ENCODE data around the gene SPARCL1. TPM values are rescaled to one million over a fixed set of nuclear protein-coding genes. Genes with fewer than 3 reads are reported as not detected.
A peak's percentile ranks its signal among the peaks of the same experiment; 100 is the strongest.
"Not testable (repeated sequence)": the region's sequence is repeated elsewhere in the genome, so short reads cannot be mapped to it uniquely, and the experiment has no call there.

The SPARCL1 gene, protein sequence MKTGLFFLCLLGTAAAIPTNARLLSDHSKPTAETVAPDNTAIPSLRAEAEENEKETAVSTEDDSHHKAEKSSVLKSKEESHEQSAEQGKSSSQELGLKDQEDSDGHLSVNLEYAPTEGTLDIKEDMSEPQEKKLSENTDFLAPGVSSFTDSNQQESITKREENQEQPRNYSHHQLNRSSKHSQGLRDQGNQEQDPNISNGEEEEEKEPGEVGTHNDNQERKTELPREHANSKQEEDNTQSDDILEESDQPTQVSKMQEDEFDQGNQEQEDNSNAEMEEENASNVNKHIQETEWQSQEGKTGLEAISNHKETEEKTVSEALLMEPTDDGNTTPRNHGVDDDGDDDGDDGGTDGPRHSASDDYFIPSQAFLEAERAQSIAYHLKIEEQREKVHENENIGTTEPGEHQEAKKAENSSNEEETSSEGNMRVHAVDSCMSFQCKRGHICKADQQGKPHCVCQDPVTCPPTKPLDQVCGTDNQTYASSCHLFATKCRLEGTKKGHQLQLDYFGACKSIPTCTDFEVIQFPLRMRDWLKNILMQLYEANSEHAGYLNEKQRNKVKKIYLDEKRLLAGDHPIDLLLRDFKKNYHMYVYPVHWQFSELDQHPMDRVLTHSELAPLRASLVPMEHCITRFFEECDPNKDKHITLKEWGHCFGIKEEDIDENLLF
- 100 to 1,000 TPM; 191 to 405 (median 309) TPM for polyA plus RNA-seq (ENCODE audit: insufficient read length in 10 of 10)
- long read RNA-seq, donor 1, transcript SPARCL1-201 (11 exons, 2,906 nt): major isoform, 25 of 193 reads
- long read RNA-seq, donor 1, partial matches to known transcripts: 164 of 193 reads
- long read RNA-seq, donor 1, other reads (novel, unspliced or antisense): 0 of 193 reads
- long read RNA-seq, donor 2, transcript SPARCL1-201 (11 exons, 2,906 nt): major isoform, 15 of 219 reads
- long read RNA-seq, donor 2, partial matches to known transcripts: 202 of 219 reads
- long read RNA-seq, donor 2, other reads (novel, unspliced or antisense): 0 of 219 reads
- long read RNA-seq, donor 3: 0 reads
- long read RNA-seq, donor 4, transcript SPARCL1-201 (11 exons, 2,906 nt): major isoform, 23 of 178 reads
- long read RNA-seq, donor 4, partial matches to known transcripts: 155 of 178 reads
- long read RNA-seq, donor 4, other reads (novel, unspliced or antisense): 0 of 178 reads
- long read RNA-seq, donor 5, transcript SPARCL1-201 (11 exons, 2,906 nt): major isoform, 11 of 277 reads
- long read RNA-seq, donor 5, partial matches to known transcripts: 261 of 277 reads
- long read RNA-seq, donor 5, other reads (novel, unspliced or antisense): 0 of 277 reads
- long read RNA-seq, donor 6, transcript SPARCL1-201 (11 exons, 2,906 nt): major isoform, 42 of 386 reads
- long read RNA-seq, donor 6, partial matches to known transcripts: 341 of 386 reads
- long read RNA-seq, donor 6, other reads (novel, unspliced or antisense): 0 of 386 reads
- long read RNA-seq, donor 7, transcript SPARCL1-201 (11 exons, 2,906 nt): major isoform, 31 of 181 reads
- long read RNA-seq, donor 7, partial matches to known transcripts: 150 of 181 reads
- long read RNA-seq, donor 7, other reads (novel, unspliced or antisense): 0 of 181 reads
- long read RNA-seq, donor 8, transcript SPARCL1-201 (11 exons, 2,906 nt): major isoform, 10 of 259 reads
- long read RNA-seq, donor 8, partial matches to known transcripts: 247 of 259 reads
- long read RNA-seq, donor 8, other reads (novel, unspliced or antisense): 0 of 259 reads
- long read RNA-seq, donor 9, partial matches to known transcripts: 18 of 19 reads
- long read RNA-seq, donor 9, other reads (novel, unspliced or antisense): 0 of 19 reads

DNA sequence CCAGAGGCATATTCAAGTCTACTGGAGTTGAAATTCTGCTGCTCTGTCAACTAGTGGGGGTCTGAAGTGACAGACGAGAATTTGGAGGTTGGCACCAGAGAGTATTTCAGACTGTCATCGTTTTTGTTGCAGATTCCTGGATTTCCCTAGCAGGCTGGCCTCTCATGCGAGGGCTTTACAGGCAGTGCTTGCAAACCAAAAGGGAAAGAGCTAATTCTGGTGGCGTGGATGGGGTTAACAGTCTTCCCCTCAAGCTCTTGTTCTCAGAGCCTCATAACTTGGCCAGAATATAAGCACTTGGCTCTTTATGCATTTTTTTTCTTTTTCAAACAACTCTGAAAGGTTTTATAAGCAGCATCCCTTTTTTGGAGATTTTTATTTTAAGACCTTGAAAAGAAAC lies at the start of gene SPARCL1:
Gene SPARCL1 (minus strand): TSS at position 190 of the 400 bp plus-strand sequence. CDS start 29,802 bp downstream, outside the sequence.
- DNase-seq: peak; percentile 81 to 96 (median 89)

- no peak for DNase-seq
Observed at GRCh38 chr4:87575983-87576382, 46.8 kb upstream of the SPARCL1 start.

DNA sequence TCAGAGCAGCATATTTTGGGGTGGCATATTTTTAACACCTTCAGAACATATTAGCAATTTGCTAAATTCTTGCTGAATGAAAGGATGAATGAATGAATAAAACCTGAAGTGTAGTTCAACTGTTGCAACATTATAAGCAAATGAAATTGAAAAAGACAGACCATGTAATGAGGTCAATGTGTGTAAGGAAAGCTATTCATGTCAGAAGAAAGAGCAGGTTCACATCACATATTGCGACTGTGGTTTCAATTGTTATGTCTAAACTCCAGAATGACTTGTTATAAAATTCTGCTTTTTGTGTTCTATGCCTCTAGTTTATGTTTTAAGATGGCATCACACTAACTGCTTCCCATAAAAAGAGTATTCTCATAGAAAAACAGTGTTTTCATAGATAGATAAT lies 46.2 kb upstream of the SPARCL1 start:
- no peak for DNase-seq

DNA sequence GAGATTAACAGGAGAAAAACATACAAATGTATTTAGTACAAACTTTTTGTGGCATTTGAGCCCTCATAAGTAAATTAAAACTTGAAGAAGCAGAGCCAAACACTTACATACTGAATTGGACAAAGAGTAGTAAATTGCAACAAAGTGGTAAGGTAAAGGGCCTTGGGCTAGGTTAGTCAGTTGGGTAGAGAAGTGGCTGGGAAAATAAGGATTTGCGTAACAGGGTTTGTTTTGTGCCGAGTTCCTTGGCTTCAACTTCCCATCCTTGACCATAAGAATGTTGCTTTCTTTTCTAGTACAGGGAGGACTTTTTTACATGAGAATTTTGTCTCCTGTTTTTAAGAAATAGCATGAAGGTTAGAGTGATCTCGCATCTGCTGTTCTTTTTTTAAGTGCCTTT lies 45.8 kb upstream of the SPARCL1 start:
- DNase-seq: no peak

DNA sequence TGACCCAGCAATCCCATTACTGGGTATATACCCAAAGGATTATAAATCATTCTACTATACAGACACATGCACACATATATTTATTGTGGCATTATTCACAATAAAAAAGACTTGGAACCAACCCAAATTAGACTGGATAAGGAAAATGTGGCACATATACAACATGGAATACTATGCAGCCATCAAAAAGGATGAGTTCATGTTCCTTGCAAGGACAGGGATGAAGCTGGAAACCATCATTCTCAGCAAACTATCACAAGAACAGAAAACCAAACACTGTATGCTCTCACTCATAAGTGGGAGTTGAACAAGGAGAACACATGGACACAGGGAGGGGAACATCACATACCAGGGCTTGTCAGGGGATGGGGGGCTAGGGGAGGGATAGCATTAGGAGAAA lies 45.2 kb upstream of the SPARCL1 start:
- not testable (repeated sequence) for DNase-seq

DNA sequence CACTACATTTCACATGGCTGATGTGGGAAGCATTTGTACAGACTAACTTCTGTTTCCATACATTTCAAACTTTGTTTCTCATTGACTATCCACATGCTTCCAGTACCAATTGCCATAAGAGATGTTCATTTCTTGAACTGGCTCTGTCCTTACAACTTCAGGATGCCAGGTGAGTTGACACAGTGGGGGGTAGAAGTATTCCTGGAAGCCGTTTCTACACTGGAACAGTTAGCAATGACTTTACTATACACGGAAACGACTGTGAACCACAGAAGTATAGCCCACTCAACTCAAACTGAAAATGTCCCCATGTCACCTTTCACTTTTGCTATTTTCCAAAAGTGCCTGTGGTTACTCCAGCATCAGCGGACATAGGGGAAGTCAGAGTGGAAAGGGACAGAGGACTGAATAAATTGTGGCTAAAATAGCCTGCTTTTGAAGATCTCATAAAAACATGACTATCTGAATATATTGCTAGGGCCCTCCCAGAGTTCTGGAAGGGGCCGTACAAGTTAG lies 41.2 kb upstream of the SPARCL1 start:
- no peak for DNase-seq

- DNase-seq: no peak
Observed at GRCh38 chr4:87567191-87567590, 38.0 kb upstream of the SPARCL1 start.

DNA sequence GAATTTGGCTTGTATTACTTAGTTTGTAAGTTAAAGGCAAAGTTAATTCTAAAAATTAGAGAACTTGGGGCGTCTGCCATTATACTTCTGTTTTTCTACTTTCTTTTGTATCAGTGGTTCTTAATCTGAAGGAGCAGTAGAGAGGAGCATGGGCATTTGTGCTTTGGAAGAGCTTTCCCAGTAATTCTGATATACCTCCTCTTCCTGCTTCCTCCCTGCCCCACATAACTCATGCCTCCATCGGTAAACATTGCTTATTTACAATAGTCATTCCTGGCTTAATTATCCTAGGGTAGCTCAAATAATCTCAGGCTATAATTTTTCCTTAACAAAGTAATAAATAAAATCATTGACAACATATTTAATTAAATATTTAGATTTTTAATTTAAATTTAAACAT lies 37.1 kb upstream of the SPARCL1 start:
- no peak for DNase-seq

DNA sequence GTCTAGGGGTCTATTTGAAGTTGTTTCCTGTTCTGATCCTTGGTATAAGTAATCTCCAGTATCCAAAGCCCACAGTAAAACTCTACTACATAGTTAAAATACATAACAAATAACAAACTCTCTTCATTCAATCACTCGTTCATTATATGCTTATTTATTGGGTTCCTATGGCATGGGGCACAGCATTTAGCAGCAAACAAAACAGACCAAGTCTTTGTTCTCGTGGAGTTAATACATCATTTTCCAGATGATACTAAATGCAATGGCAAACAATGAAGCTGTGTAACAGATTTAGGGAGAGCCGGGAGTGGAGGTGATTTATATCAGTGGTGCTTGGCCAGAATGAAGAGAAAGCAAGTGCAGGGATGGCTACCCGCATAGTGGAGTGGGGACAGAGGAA lies 36.6 kb upstream of the SPARCL1 start:
- no peak for DNase-seq

DNA sequence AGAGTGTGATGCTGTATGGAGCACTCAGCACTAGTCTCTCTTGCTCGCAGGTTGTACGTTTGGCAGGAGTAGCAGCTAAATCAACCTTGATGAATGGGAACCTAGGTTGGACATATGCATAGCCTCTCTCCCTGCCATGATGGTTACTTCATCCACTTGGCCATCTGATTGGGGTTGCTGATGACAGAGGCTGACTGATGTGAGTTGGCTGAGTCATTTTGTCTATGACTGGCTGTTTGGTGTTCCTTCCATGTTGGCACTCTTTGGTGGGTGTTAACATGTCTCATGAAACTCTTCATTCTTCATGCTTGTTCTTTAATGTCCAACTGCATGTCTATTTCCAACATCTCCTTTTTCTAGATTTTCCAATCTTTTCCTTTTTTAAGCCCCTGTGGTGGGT lies 31.6 kb upstream of the SPARCL1 start:
- DNase-seq: no peak

GRCh38 chr4:87559090-87559837 lies 30.1 kb upstream of the SPARCL1 start:
- no peak for DNase-seq

GRCh38 chr4:87557348-87557747 lies 28.2 kb upstream of the SPARCL1 start:
- DNase-seq: no peak

DNA sequence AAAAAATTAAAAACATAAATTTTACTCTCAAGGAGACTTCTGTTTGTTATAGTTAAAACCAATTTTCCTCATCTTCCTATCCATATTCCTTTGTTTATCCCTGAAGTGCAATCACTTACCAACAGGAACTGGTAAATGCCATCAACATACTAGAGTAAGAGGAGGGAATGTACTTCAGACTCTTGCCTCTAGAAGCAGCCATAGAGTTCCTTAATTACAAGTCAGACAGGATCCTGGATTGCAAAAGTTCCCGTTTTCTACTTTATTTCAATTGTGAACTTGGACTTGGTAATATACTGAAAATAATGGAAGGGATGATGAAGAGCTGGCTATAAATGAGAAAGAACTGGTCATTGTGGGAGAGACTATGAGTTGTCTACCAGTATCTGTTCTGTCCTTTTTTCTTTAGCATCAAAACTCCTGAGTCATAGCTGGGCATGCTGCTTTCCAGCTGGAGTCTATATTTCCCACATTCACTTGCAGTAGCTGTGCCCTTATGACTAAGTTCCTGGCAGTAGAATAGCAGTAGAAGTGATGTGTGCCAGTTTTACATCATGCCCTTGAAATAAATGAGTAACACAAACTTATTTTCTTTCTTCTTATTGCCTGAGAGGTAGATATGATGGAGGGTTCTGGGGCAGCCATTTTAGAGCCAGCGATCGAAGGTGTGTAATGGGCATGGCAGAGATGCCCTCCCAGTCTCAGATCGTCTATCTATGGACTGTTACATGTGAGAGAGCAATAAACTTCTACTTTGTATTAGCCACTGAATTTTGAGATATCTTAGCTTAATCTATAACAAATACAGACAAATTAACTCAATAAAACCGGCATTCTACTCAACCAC lies 26.8 kb upstream of the SPARCL1 start:
- DNase-seq: no peak

GRCh38 chr4:87553182-87553581 lies 24.0 kb upstream of the SPARCL1 start:
- DNase-seq: no peak

- DNase-seq: no peak
Observed at GRCh38 chr4:87551361-87551760, 22.2 kb upstream of the SPARCL1 start.

DNA sequence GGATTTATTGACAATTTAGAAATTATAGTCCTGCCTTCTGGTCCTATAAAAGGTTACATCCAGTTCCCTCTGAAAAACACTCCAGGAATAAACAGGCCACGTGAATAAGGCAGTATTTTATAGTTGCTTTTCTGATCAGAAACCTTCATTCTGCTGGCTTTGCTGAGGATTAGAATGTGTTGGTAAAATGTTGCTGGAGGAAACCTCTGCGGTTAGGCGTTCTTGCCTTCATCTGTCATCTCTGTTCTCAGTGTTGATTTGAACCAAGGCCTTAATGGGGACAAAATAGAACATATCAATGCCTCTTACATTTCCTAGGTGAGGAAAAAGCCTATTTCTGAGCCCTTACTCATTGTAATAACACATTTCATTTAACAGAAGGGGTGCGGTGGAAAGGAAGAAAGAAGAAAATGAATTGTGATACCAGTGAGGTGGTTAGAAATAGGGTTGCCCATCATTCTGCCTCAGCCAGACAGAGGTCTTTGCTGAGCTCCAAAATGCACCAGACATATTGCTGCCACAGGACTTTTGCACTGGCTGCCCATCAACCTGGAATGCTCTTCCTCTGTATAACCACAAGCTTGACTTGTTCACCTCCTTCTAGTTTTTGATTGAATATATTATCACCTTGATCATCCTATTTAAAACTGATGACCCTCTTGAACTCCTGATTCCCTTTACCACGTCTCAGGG lies 18.0 kb upstream of the SPARCL1 start:
- DNase-seq: no peak

GRCh38 chr4:87545052-87545451 lies 15.9 kb upstream of the SPARCL1 start:
- no peak for DNase-seq

DNA sequence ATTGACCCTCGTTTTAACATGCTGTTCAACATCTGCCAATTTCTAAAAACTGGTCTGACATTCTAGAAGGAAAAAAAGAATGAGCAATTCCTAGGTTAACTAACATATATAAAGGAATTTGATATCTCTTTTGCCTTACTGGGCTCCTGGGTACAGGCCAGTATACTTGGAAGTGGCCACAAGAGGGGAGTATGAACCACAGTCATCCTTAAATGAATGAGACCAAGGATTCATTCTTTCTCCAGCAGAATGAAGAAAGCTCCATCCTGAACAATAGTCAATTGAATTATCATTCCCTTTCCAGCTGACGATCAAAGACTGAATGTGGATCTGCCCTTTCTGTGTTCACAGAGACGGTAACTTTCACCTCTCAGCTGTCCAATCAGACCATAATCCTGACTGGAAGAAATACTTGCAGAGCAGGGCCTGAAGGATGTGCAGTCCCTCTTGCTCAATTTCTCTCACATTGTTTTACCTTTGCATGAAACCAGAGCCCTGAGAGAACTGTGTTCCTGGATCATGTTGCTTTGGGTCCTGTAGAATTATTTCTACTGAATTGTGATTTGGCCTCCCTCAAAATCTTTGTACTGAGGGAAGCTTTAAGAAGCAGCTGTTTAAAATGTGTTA lies 14.8 kb upstream of the SPARCL1 start:
- peak in 1 of 3 donors; percentile 81 for DNase-seq

Measured in muscle of back (tissue), 13 donors.